OCI-LY1 (cell line): ENCODE results near the gene NACA.

Source experiments
- H2AFZ ChIP-seq: fragments of 200-600 bp; sonication (generic), shearing (Covaris generic); 2 replicates; pipeline ENCODE4 v1.6.0; 2014; ENCODE audit warnings: antibody characterized with exemption, mild to moderate bottlenecking, low read length
- H3F3A ChIP-seq: fragments of 200-600 bp; sonication (generic), shearing (Covaris generic); 2 replicates; pipeline ENCODE4 v1.6.0; 2014; ENCODE audit warnings: mild to moderate bottlenecking, antibody characterized with exemption, low read length, moderate library complexity; ENCODE audit not compliant: insufficient read depth
- H3K27ac ChIP-seq: fragments of 200-600 bp; sonication (generic); 2 replicates; pipeline ENCODE4 v1.5.1; 2014; ENCODE audit warnings: low read length, mixed run types, mild to moderate bottlenecking, low read depth; ENCODE audit not compliant: poor library complexity, severe bottlenecking
- H3K27me3 ChIP-seq: fragments of 200-600 bp; sonication (generic); 2 replicates; pipeline ENCODE4 v1.6.0; 2014; ENCODE audit warnings: antibody characterized with exemption, mild to moderate bottlenecking, low read length, moderate library complexity; ENCODE audit not compliant: insufficient read depth
- H3K36me3 ChIP-seq: fragments of 200-600 bp; sonication (generic); 2 replicates; pipeline ENCODE4 v1.6.1; 2014; ENCODE audit warnings: mild to moderate bottlenecking, antibody characterized with exemption, low read length, moderate library complexity, mixed read lengths; ENCODE audit not compliant: insufficient read depth
- H3K4me1 ChIP-seq: fragments of 200-600 bp; sonication (generic); 2 replicates; pipeline ENCODE4 v1.5.1; 2014; ENCODE audit warnings: mild to moderate bottlenecking, low read length, moderate library complexity; ENCODE audit not compliant: insufficient read depth, severe bottlenecking
- H3K4me2 ChIP-seq: fragments of 200-600 bp; sonication (generic), shearing (Covaris generic); 2 replicates; pipeline ENCODE4 v1.6.1; 2014; ENCODE audit warnings: low read length
- H3K4me3 ChIP-seq: fragments of 200-600 bp; sonication (generic); 2 replicates; pipeline ENCODE4 v1.5.1; 2014; ENCODE audit warnings: low read length, low read depth, mild to moderate bottlenecking, mixed read lengths; ENCODE audit not compliant: poor library complexity, severe bottlenecking
- H3K79me2 ChIP-seq: fragments of 200-600 bp; shearing (Covaris generic); 2 replicates; pipeline ENCODE4 v1.6.1; 2016; ENCODE audit warnings: mixed run types, low read length, mixed read lengths; ENCODE audit not compliant: insufficient read depth
- H3K9ac ChIP-seq: fragments of 200-600 bp; sonication (generic), shearing (Covaris generic); 2 replicates; pipeline ENCODE4 v1.6.1; 2014; ENCODE audit warnings: mild to moderate bottlenecking, low read length, mixed read lengths
- H3K9me2 ChIP-seq: fragments of 200-600 bp; sonication (generic), shearing (Covaris generic); 2 replicates; pipeline ENCODE4 v1.6.1; 2014; ENCODE audit warnings: low read depth, mild to moderate bottlenecking, low read length, mixed read lengths
- H3K9me3 ChIP-seq: fragments of 200-600 bp; shearing (Covaris generic); 2 replicates; pipeline ENCODE4 v1.6.1; 2014; ENCODE audit warnings: low read length, mixed read lengths
- H4K20me1 ChIP-seq: fragments of 200-600 bp; sonication (generic), shearing (Covaris generic); 2 replicates; pipeline ENCODE4 v1.6.0; 2016; ENCODE audit warnings: mild to moderate bottlenecking, low read length; ENCODE audit not compliant: insufficient read depth
- EZH2 ChIP-seq: fragments of 200-600 bp; sonication (generic), shearing (Covaris generic); IDR thresholded peaks from 2 replicates; pipeline ENCODE4 v1.8.0; 2017; ENCODE audit warnings: borderline replicate concordance, mixed run types, mild to moderate bottlenecking, antibody characterized with exemption, low read length, moderate library complexity, mixed read lengths
- TF ChIP-seq, protein P1 (sequence below): fragments of 200-600 bp; sonication (generic), shearing (Covaris generic); IDR thresholded peaks from 2 replicates; pipeline ENCODE4 v1.5.1; 2017; ENCODE audit warnings: mild to moderate bottlenecking, antibody characterized with exemption, low read length, moderate library complexity, mixed read lengths

The NACA gene

GRCh38 chr12:56682323-56682722 lies 42.8 kb downstream of the NACA start:
- no peaks in the 10 kb centered on the region for H3K9me3 ChIP-seq
- no peak overlapping the region for H3K27ac ChIP-seq
- H3K4me3 ChIP-seq = no peak overlapping the region
- no peak overlapping the region for H2AFZ ChIP-seq
- no peaks in the 10 kb centered on the region for H3K9me2 ChIP-seq
- H3K9ac ChIP-seq = no peak overlapping the region
- H3K79me2 ChIP-seq = peaks cover 100% of the 10 kb centered on the region
- TF ChIP-seq EZH2 = no peak
- TF ChIP-seq, protein P1, sequence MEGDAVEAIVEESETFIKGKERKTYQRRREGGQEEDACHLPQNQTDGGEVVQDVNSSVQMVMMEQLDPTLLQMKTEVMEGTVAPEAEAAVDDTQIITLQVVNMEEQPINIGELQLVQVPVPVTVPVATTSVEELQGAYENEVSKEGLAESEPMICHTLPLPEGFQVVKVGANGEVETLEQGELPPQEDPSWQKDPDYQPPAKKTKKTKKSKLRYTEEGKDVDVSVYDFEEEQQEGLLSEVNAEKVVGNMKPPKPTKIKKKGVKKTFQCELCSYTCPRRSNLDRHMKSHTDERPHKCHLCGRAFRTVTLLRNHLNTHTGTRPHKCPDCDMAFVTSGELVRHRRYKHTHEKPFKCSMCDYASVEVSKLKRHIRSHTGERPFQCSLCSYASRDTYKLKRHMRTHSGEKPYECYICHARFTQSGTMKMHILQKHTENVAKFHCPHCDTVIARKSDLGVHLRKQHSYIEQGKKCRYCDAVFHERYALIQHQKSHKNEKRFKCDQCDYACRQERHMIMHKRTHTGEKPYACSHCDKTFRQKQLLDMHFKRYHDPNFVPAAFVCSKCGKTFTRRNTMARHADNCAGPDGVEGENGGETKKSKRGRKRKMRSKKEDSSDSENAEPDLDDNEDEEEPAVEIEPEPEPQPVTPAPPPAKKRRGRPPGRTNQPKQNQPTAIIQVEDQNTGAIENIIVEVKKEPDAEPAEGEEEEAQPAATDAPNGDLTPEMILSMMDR = no peak
- H4K20me1 ChIP-seq = peaks cover 6% of the 10 kb centered on the region; the same call in 1 of the 2 replicates
- H3K27me3 ChIP-seq = no peaks in the 10 kb centered on the region
- H3K36me3 ChIP-seq = peaks cover 90% of the 10 kb centered on the region
- H3K4me1 ChIP-seq = peaks cover 29% of the 10 kb centered on the region
- no peak overlapping the region for H3K4me2 ChIP-seq
- no peaks in the 10 kb centered on the region; the same call in 1 of the 2 replicates for H3F3A ChIP-seq

- peaks cover 88% of the 10 kb centered on the region for H3K36me3 ChIP-seq
- no peaks in the 10 kb centered on the region for H3K9me3 ChIP-seq
- no peaks in the 10 kb centered on the region for H3K9me2 ChIP-seq
- H3F3A ChIP-seq = peaks cover 4% of the 10 kb centered on the region; the same call in 1 of the 2 replicates
- no peak overlapping the region for H3K9ac ChIP-seq
- peaks cover 100% of the 10 kb centered on the region for H3K79me2 ChIP-seq
- peaks cover 6% of the 10 kb centered on the region; the same call in 1 of the 2 replicates for H4K20me1 ChIP-seq
- no peak overlapping the region for H2AFZ ChIP-seq
- TF ChIP-seq EZH2 = no peak
- TF ChIP-seq, protein P1 = no peak
- no peak overlapping the region for H3K27ac ChIP-seq
- no peaks in the 10 kb centered on the region for H3K27me3 ChIP-seq
- H3K4me3 ChIP-seq = no peak overlapping the region
- H3K4me1 ChIP-seq = peaks cover 18% of the 10 kb centered on the region
- H3K4me2 ChIP-seq = no peak overlapping the region
These were observed 45.1 kb downstream of the NACA start for GRCh38 chr12:56679883-56680575.

DNA sequence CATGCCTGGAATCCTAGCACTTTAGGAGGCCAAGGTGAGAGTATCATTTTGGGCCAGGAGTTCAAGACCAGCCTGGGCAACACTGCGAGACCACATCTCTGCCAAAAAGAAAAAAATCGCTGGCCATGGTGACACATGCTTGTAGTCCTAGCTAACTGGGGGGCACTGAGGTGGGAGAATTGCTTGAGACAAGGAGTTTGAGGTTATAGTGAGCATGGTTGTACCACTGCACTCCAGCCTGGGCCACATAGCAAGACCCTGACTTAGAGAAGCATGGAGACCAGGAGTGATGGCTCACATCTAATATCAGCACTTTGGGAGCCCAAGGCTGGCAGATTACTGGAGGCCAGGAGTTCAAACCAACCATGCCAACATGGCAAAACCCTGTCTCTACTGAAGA lies 46.2 kb downstream of the NACA start:
- H3K79me2 ChIP-seq = peaks cover 95% of the 10 kb centered on the region
- no peak overlapping the region for H2AFZ ChIP-seq
- no peaks in the 10 kb centered on the region for H3K9me2 ChIP-seq
- H3K36me3 ChIP-seq = peaks cover 83% of the 10 kb centered on the region
- TF ChIP-seq, protein P1 = no peak
- no peak for TF ChIP-seq EZH2
- H4K20me1 ChIP-seq = peaks cover 6% of the 10 kb centered on the region; the same call in 1 of the 2 replicates
- H3K27ac ChIP-seq = no peak overlapping the region
- H3K4me3 ChIP-seq = no peak overlapping the region
- H3K9ac ChIP-seq = no peak overlapping the region
- no peaks in the 10 kb centered on the region for H3K9me3 ChIP-seq
- peaks cover 6% of the 10 kb centered on the region for H3K4me1 ChIP-seq
- H3K27me3 ChIP-seq = no peaks in the 10 kb centered on the region
- peaks cover 4% of the 10 kb centered on the region; the same call in 1 of the 2 replicates for H3F3A ChIP-seq
- H3K4me2 ChIP-seq = no peak overlapping the region
